ENCODE measurements around the gene ALDH3B2. TPM values are rescaled to one million over a fixed set of nuclear protein-coding genes. Genes with fewer than 3 reads are reported as not detected.
"Not testable (repeated sequence)": the region's sequence is repeated elsewhere in the genome, so short reads cannot be mapped to it uniquely, and the experiment has no call there.

The ALDH3B2 gene, protein sequence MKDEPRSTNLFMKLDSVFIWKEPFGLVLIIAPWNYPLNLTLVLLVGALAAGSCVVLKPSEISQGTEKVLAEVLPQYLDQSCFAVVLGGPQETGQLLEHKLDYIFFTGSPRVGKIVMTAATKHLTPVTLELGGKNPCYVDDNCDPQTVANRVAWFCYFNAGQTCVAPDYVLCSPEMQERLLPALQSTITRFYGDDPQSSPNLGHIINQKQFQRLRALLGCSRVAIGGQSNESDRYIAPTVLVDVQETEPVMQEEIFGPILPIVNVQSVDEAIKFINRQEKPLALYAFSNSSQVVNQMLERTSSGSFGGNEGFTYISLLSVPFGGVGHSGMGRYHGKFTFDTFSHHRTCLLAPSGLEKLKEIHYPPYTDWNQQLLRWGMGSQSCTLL
- not detected for total RNA-seq

DNA sequence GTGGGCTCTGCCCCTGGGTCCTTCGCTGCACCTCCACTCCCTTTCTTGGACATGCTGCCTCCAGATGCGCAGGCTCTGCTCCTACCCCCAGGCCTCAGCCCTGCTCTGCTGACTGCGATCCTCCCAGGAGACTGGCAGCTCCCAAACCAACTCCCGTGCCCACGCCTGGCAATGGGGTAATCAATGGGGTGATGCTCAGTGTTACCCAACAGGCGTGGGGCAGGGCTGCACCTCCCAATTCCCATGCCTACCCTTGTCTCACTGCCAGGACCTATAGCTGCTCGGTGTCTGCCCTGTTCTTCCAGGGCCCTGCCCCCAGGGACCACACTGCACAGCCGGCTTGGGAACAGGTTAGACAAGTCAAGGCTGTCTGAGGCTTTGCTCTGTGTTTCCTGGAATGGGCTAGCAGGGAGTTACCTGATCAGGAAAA lies at the start of gene ALDH3B2:
ALDH3B2 (minus strand) TSS at position 182 of the 430 bp plus-strand sequence. CDS start 7,688 bp downstream, outside the sequence.
- 73 to 82% methylated on average over 8 of the region's 8 CpGs for WGBS, 2 donors
- TF ChIP-seq, protein P1, sequence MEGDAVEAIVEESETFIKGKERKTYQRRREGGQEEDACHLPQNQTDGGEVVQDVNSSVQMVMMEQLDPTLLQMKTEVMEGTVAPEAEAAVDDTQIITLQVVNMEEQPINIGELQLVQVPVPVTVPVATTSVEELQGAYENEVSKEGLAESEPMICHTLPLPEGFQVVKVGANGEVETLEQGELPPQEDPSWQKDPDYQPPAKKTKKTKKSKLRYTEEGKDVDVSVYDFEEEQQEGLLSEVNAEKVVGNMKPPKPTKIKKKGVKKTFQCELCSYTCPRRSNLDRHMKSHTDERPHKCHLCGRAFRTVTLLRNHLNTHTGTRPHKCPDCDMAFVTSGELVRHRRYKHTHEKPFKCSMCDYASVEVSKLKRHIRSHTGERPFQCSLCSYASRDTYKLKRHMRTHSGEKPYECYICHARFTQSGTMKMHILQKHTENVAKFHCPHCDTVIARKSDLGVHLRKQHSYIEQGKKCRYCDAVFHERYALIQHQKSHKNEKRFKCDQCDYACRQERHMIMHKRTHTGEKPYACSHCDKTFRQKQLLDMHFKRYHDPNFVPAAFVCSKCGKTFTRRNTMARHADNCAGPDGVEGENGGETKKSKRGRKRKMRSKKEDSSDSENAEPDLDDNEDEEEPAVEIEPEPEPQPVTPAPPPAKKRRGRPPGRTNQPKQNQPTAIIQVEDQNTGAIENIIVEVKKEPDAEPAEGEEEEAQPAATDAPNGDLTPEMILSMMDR (IDR thresholded peaks at IDR 0.05), result no peak
- TF ChIP-seq POLR2A (IDR thresholded peaks at IDR 0.05) (no peak), EP300 (IDR thresholded peaks at IDR 0.05) (no peak)

DNA sequence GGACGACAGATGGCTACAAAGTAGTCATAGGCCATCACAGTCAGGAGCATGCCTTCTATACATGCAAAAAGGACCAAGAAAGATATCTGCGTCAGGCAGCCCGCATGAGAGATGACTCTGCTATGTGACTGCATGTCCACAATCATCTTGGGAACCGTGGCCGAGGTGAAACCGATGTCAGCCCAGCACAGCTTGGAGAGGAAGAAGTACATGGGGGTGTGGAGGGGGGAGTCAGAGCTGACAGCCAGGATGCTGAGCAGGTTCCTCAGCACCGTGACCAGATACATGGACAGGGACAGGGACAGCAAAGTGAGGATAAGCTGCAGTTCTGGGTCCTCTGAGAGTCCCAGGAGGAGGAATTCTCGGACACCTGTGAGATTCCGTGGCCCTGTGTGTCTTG lies 48.6 kb upstream of the ALDH3B2 start:
- WGBS, 2 donors, result 79 to 85% methylated on average over 9 of the region's 9 CpGs
- H3K27me3 ChIP-seq, H3K4me3 ChIP-seq: not testable (repeated sequence)

More for the DNA sequence above, at the start of gene ALDH3B2:
- Histone ChIP-seq H3K4me3 (no peak within 1 kb of the TSS), H3K27me3 (peaks cover 0 to 23% of the 10 kb centered on the region in 2 donors), H3K27ac (no peak within 1 kb of the TSS), H3K4me1 (no peaks in the 10 kb centered on the region), H3K9me3 (no peaks in the 10 kb centered on the region), H3K36me3 (no peaks in the 10 kb centered on the region)
- no peak for DNase-seq (ENCODE audit: low spot score in 2 of 2)

DNA sequence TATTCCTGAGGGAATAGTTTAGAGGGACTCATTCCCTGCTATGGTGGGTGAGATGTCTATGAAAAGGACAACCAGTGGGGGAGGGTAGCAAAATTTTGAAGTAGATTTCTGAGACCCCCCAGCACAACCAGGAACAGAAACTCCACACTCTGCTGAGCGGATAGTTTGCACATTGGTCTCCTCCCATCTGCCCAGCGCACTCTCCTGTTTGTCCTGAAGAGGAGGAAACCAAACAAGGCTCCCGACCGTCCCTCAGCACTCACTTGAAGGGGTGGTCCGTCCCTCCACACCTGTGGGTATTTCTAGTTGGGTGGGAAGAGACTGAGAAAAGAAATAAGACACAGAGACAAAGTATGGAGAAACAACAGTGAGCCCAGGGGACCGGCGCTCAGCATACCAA lies 41.8 kb upstream of the ALDH3B2 start:
- not testable (repeated sequence) for H3K9me3 ChIP-seq; H3K27ac ChIP-seq; H3K4me1 ChIP-seq; H3K4me3 ChIP-seq; H3K36me3 ChIP-seq; DNase-seq (ENCODE audit: low spot score in 2 of 2)
- peaks cover 0 to 15% of the 10 kb centered on the region in 2 donors for H3K27me3 ChIP-seq
- WGBS, 2 donors, result 52 to 68% methylated on average over 7 of the region's 7 CpGs

More for the DNA sequence above, 48.6 kb upstream of the ALDH3B2 start:
- not testable (repeated sequence) for H3K36me3 ChIP-seq; H3K4me1 ChIP-seq; H3K27ac ChIP-seq; H3K9me3 ChIP-seq; DNase-seq (ENCODE audit: low spot score in 2 of 2)

DNA sequence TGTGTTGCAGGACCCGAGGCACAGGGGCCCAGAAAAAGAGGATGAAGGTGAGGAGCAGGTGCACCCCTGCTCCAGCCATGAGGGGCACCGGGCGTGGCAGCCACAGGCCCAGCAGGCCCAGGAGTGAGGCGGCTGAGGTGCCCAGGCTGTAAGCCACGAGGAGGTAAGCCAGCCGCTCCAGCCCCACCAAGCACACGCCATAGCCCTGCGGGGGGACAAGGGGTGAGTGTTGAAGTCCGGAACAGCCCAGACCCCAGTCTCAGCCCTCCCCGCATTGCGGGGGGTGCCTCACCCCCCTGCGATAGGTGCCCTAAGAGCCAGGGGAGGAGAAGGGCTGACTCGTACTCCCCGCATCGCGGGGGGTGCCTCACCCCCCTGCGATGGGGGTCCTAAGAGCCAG lies 41.4 kb upstream of the ALDH3B2 start:
- not testable (repeated sequence) for H3K4me1 ChIP-seq; H3K27ac ChIP-seq; H3K4me3 ChIP-seq; H3K36me3 ChIP-seq; DNase-seq (ENCODE audit: low spot score in 2 of 2); H3K9me3 ChIP-seq
- H3K27me3 ChIP-seq, result peaks cover 0 to 16% of the 10 kb centered on the region in 2 donors
- 53 to 72% methylated on average over 6 to 8 of the region's 17 CpGs for WGBS, 2 donors

DNA sequence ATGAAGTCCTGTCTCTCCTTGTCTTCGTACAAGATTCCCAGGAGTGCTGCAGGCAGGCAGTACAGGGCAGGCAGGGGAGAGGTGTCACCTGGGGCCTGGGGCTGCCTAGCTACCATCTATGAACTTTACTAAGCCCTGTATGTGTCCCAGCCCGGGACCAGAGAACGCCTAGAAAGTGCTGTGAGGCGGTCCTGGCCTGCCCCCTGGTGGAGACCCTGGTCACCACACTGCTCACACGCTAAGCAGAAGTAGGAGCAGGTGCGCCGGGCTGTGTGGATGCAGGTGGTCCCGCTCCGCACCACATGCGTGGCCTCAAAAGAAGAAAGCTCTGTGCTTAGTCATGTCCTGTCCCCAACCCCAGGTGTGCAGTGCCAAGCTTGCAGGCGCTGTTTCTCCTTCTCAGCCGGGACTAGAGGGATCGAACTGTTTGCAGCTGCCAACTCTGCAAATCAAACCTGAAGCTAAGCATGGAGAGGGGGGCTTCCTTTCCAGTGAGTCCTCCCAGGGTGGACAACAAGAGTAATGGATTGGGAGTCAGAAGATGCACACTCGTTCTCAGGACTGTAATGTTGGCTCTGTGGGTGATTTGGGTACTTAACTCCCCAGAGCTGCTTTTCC lies 39.6 kb upstream of the ALDH3B2 start:
- peaks cover 0 to 16% of the 10 kb centered on the region in 2 donors for H3K27me3 ChIP-seq
- H3K27ac ChIP-seq; H3K4me3 ChIP-seq; H3K36me3 ChIP-seq; H3K9me3 ChIP-seq; DNase-seq (ENCODE audit: low spot score in 2 of 2); H3K4me1 ChIP-seq: not testable (repeated sequence)
- 59% methylated on average over 2 of the region's 14 CpGs; no CpG with 5 or more reads in 1 of the 2 donors for WGBS, 2 donors
- TF ChIP-seq, protein P1 (IDR thresholded peaks at IDR 0.05), result peak; percentile 22 to 63 (median 37)

DNA sequence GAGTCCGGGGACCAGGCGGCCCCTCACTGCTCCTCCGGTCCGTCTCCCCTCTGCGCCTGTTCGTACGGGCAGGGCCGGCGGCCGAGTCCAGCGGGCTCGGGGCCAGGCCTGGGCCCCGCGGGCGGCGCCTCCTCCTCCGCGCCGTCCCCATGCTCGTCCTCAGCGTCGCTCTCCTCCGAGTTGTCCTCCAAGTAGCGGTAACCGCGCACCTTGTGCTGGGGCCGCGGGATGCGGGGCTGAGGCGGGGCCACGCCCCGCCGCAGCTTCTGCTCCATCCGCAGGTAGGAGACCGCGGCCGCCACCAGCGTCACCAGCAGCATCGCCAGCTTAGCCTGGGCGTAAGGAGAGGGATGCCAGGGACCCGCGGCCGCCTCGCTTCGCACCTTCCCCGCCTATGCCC lies 37.3 kb upstream of the ALDH3B2 start:
- DNase-seq (ENCODE audit: low spot score in 2 of 2); H3K36me3 ChIP-seq; H3K9me3 ChIP-seq; H3K4me3 ChIP-seq; H3K4me1 ChIP-seq; H3K27ac ChIP-seq: not testable (repeated sequence)
- peaks cover 0 to 16% of the 10 kb centered on the region in 2 donors for H3K27me3 ChIP-seq
- no CpG with 5 or more reads among the region's 46 CpGs for WGBS, 2 donors

DNA sequence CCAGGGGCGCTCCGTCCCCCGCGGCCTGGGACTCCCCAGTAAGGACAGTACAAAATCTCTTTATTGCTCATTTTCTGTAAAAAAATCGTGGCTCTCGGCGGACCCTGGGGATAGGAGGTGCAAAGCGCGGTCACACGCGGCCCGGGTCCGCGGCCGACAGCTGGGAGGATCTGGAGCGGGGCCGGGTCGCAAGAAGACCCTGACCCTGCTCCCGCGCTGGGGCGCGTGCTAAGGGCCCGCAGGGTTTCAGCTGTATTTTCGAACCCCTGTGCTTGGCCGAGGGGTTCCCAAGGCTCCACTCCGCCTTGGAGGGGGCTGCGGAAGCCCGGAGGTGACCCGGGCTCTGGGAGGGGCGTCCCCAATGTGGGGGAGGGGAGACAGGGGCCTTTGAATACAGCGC lies 36.8 kb upstream of the ALDH3B2 start:
- not testable (repeated sequence) for H3K4me1 ChIP-seq; H3K9me3 ChIP-seq; DNase-seq (ENCODE audit: low spot score in 2 of 2); H3K4me3 ChIP-seq; H3K27ac ChIP-seq; H3K36me3 ChIP-seq
- peaks cover 0 to 16% of the 10 kb centered on the region in 2 donors for H3K27me3 ChIP-seq
- WGBS, 2 donors, result 0 to 3% methylated on average over 10 to 19 of the region's 31 CpGs

DNA sequence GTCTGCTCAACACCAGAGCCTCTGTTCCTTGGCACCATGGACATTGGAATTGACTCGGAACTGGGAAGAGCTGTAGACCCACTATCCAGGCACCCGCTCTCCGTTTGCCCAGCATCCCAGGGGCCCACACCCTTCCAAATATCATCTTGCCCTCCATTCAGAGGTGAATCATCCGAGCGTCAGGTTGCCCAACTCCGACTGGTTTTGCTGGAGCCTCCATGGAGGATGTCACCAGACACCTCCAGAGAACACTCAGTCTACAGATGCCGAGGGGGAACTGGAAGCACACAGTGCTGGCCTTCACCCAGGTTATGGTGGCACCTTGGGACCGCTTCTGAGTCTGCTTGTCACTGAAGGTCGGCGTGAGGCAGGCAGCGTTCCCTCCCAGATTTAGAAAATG lies 35.4 kb upstream of the ALDH3B2 start:
- not testable (repeated sequence) for H3K36me3 ChIP-seq

More for the DNA sequence above, 35.4 kb upstream of the ALDH3B2 start:
- not testable (repeated sequence) for H3K4me1 ChIP-seq; H3K9me3 ChIP-seq; H3K4me3 ChIP-seq; DNase-seq (ENCODE audit: low spot score in 2 of 2); H3K27ac ChIP-seq
- WGBS, 2 donors, result 86 to 94% methylated on average over 10 of the region's 11 CpGs
- H3K27me3 ChIP-seq, result peaks cover 0 to 16% of the 10 kb centered on the region in 2 donors

Data from tibial nerve (tissue), 4 donors.